Measurements from ENCODE around the gene CRYL1.

The CRYL1 gene

GRCh38 chr13:20525601-20526544, at the start of gene CRYL1:
TSS of gene CRYL1 (minus strand) at chr13:20525857. CDS start at chr13:20525794, 63 bp downstream.
- peak; percentile 86 for DNase-seq (ENCODE audit: low spot score)

GRCh38 chr13:20573636-20574035, 48.0 kb upstream of the CRYL1 start:
- no peak for DNase-seq (ENCODE audit: low spot score)

GRCh38 chr13:20573186-20573585, 47.5 kb upstream of the CRYL1 start:
- no peak for DNase-seq (ENCODE audit: low spot score)

- no peak for DNase-seq (ENCODE audit: low spot score)
Measured at GRCh38 chr13:20571676-20572075, 46.0 kb upstream of the CRYL1 start.

GRCh38 chr13:20570517-20570916, 44.9 kb upstream of the CRYL1 start:
- DNase-seq (ENCODE audit: low spot score): no peak

- no peak for DNase-seq (ENCODE audit: low spot score)
Measured at GRCh38 chr13:20567881-20568528, 42.3 kb upstream of the CRYL1 start.

GRCh38 chr13:20566898-20567874, 41.5 kb upstream of the CRYL1 start, which contains the start of gene IFT88:
TSS of gene IFT88 (plus strand) at chr13:20567157. CDS start at chr13:20574386, 7,229 bp downstream.
- DNase-seq (ENCODE audit: low spot score): peak; percentile 86

- peak; percentile 71 for DNase-seq (ENCODE audit: low spot score)
Measured at GRCh38 chr13:20566468-20566897, 40.8 kb upstream of the CRYL1 start.

- no peak for DNase-seq (ENCODE audit: low spot score)
Measured at GRCh38 chr13:20565115-20565736, 39.6 kb upstream of the CRYL1 start.

GRCh38 chr13:20561741-20562140, 36.1 kb upstream of the CRYL1 start:
- DNase-seq (ENCODE audit: low spot score): no peak

- DNase-seq (ENCODE audit: low spot score): no peak
Measured at GRCh38 chr13:20559659-20560356, 34.2 kb upstream of the CRYL1 start.

GRCh38 chr13:20558982-20559381, 33.3 kb upstream of the CRYL1 start:
- DNase-seq (ENCODE audit: low spot score): no peak

GRCh38 chr13:20553311-20553710, 27.7 kb upstream of the CRYL1 start:
- peak; percentile 98 for DNase-seq (ENCODE audit: low spot score)

- DNase-seq (ENCODE audit: low spot score): peak; percentile 61
Measured at GRCh38 chr13:20550799-20551198, 25.1 kb upstream of the CRYL1 start.

- DNase-seq (ENCODE audit: low spot score): no peak
Measured at GRCh38 chr13:20547479-20547908, 21.8 kb upstream of the CRYL1 start.

- DNase-seq (ENCODE audit: low spot score): no peak
Measured at GRCh38 chr13:20546556-20546955, 20.9 kb upstream of the CRYL1 start.

- DNase-seq (ENCODE audit: low spot score): no peak
Measured at GRCh38 chr13:20544201-20544923, 18.7 kb upstream of the CRYL1 start.

- DNase-seq (ENCODE audit: low spot score): no peak
Measured at GRCh38 chr13:20536992-20537391, 11.3 kb upstream of the CRYL1 start.

GRCh38 chr13:20534038-20534608, 8.5 kb upstream of the CRYL1 start:
- DNase-seq (ENCODE audit: low spot score): no peak

- DNase-seq (ENCODE audit: low spot score): no peak
Measured at GRCh38 chr13:20528452-20528851, 2.8 kb upstream of the CRYL1 start.
